ENCODE results near the gene YTHDC2.

The YTHDC2 gene

DNA sequence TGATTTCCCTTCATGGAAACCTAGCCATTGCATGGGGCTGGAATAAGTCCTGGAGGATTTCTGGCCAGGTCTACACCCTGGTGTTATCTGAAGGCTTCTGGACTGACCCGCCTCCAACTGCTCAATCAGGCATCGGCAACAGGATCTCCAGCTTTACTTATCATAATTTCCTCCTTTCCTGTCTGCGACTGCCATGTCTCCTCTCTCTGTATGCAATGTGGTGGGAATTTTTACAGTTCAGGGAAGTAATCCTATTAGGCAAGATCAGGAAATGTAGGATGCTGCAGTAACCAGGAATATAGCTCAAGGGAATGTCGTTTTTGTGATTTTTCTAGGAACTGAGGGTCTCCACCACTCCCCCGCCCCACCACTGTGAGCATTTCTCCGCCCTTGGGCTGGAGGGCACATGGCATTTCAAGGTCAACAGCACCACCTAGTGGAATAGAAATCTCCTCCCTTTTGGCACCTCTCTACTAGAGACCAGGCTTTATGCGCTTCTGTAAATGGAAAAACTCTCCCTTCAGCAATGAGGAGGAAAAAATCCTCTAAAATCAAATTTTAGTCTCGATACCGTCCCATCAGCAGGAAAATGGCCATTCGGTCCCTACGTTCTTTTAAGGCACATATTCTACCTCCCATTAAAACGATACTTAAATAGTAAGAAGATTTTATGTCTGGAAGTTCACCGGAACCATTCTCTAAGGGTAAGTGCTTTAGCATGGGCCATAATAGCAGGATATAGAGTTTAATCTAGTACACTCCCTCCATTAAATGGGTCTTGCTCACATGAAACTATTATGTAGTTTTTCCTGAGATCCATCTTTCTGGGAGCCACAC, 93.0 kb downstream of the YTHDC2 start:
- peak; percentile 56 for DNase-seq (ENCODE audit: low read depth)

DNA sequence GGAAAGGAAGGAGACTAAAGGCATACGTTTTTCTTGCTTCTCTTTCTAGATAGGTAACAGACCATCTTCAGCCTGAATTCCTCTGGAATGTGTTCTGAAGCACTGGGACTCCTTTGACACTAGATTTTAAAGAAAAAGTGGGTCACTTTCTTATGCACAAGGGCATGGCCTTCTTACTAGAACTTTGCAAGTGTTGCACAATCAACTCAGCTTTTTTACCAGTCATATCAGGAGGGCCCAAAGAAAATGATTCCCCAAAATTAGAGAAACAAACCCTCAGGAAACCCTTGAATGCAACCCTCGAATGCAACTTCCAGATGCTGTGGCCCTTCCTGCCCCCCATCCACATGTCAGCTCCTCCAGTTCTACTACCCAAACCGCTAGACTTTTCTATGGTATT, 93.9 kb downstream of the YTHDC2 start:
- DNase-seq (ENCODE audit: low read depth): no peak

DNA sequence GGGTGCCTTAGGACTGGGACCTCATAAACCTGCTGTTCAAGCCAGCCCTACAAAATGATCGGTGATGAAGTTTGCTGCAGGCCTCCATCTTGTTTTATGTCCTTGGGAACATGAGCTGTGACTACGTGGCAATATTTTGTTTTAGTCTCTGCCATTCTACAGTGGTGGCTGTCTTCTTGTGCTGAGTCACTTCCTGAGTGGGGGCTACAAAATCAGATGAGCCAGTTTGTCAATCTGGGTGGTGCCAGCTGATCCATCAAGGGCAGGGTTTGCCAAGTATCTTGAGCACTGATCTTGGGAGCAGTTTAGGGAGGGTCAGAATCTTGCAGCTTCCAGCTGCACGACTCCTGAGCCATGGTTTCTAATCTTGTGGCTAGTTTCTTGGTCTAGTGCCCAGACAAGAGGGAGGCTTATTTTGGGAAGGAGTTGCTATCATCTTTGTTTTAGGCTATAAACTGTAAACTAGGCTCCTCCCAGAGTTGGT, 94.7 kb downstream of the YTHDC2 start:
- DNase-seq (ENCODE audit: low read depth): peak; percentile 26

DNA sequence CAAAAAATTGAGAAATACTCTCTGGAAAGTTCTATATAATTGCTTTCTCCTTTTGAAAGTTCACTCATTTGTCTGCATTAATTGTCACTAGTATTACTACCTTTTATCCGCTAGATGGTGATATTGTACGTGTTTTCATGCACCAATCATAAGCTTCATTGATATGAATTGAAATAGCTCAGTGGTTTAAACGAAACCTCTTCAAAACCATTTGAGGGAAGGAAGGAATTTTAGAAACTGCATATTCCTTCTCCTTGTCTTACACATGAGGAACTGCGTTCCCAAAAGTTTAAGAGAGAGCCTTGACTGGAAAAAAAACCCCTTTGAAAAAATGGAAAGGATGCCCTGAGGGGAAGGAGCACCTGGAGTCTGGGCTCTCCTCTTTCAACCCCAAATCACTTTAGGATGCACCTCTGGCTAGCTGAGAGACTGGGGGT, 98.6 kb downstream of the YTHDC2 start:
- peak; percentile 31 for DNase-seq (ENCODE audit: low read depth)

DNA sequence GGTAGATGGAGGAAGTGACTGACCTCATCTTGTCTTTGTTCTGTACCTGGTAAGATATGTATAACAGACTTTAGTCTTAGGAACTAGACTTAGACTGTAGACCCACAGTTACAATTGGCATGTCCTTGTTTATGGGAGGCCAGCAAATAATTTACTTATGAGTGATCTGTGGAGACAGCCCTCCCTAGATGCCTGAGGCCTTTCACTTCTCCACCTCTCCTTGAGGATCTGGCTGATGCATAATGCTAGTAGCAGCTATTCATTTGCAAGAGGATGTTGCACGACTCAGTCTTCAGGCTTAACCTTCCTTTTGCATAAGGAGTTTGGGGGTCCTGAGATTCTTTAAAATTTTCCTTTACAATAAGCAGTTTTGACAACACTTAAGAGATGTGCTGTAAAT, 100.7 kb downstream of the YTHDC2 start:
- DNase-seq (ENCODE audit: low read depth): peak; percentile 24

DNA sequence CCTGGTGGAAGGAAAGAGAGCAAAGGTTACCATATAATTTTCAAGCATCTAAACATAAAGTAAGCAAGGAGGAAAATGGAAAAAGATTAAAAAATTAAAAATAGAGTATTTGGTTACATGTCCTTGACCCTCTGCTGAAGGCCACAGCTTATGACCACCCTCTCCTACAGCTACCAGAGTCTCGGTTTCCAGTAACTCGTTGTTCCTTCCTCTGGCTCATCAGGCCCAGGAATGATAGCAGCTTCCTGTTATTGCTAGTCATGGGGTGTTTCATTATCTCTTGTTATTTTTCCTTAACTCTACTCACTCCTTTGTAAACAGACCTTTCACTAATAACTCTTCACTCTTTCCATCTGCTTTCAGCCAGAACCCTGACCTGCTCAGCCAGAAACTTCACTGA, 102.2 kb downstream of the YTHDC2 start:
- DNase-seq (ENCODE audit: low read depth): peak; percentile 84

DNA sequence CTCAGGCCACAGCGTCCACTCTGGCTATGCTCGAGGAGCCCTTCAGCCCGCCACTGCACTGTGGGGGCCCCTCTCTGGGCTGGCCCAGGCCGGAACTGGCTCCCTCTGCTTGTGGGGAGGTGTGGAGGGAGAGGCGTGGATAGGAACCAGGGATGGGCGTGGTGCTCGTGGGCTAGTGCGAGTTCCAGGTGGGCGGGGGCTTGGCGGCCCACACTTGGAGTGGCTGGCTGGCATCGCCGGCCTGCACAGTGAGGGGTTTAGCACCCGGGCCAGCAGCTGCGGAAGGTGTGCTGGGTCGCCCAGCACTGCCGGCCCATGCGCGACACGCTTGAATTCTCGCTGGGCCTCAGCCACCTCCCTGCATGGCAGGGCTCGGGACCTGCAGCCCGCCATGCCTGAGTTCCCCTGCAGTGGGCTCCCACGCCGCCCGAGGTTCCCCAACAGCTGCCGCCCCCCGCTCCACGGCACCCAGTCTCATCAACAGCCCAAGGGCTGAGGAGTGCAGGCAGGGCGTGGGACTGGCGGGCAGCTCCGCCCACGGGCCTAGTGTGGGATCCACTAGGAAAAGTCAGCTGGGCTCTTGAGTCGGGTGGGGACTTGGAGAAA, 103.8 kb downstream of the YTHDC2 start:
- DNase-seq (ENCODE audit: low read depth): no peak

DNA sequence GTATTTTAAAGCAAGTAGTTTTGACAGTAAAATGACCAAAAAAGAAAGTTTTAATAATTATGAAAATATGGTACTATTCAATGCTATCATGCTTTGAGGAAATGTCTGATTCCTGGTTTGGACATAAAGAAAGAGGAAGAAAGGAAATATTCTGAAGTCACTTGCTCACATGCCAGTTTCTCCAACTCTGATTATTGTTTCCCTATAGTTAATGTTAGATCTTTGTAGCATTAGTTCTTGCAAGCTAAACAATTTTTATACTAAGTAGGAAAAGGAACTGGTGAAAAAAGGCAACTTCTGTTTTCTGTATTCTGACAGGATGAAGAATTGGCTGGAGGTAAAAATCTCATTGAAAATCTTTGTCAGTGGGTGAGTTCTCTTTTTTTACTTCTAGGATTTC, 119.5 kb downstream of the YTHDC2 start:
- no peak for DNase-seq (ENCODE audit: low read depth)

DNA sequence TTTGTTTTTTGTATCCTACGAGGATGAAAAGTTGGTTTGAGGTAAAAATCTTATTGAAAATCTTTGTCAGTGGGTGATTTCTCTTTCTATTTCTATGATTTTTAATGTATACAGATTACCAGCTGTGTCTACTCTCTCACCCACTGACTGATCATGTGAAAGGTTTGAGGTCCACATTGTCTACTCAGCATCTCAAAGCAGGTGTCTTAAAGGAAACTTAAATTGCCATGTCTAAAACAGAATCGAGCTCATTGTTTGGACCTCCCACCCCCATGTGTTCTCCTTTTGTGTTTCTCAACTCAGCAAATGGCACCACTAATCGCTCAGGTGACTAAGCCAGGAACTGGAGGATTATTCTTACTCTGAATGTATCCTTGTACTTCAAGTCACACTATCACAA, 121.5 kb downstream of the YTHDC2 start:
- DNase-seq (ENCODE audit: low read depth): no peak

DNA sequence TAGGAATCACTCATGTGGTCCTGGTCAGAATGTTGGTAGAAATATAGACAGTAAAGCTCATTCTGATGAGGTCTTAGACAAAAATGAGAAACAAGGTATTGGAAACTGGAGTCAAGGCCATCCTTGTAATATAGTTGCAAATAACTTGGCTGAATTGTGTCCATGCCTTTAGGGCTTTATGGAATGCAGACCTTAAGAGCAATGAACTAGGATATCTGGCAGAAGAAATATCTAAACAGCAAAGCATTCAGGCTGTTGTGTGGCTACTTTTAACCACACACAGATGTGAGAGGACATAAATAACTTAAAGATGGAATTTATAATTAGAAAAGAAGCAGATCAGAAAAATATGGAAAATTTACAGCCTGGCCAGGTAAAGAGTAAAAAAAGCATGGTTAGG, 128.2 kb downstream of the YTHDC2 start:
- DNase-seq (ENCODE audit: low read depth): no peak
